ENCODE data around the gene SCAF4.
"Not testable (repeated sequence)": the region's sequence is repeated elsewhere in the genome, so short reads cannot be mapped to it uniquely, and the experiment has no call there.

The SCAF4 gene

DNA sequence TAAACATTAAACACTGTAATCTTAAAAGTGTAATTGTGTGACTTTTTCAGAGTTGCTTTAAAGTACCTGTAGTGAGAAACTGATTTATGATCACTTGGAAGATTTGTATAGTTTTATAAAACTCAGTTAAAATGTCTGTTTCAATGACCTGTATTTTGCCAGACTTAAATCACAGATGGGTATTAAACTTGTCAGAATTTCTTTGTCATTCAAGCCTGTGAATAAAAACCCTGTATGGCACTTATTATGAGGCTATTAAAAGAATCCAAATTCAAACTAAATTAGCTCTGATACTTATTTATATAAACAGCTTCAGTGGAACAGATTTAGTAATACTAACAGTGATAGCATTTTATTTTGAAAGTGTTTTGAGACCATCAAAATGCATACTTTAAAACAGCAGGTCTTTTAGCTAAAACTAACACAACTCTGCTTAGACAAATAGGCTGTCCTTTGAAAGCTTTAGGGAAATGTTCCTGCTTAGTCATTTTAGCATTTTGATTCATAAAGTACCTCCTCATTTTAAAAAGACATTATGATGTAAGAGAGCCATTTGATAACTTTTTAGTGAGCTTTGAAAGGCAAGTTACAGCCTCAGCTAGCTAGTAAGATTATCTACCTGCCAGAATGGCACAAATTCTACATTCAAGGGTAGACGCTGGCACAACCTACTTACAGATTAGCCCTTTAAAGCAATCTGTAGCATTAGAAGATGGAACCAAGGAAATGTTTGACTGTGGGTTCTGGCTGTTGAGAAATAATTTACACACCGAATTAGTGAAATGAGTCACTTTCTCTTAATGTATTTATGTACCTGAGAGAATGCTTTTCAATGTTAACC is 63.0 kb downstream of the SCAF4 start:
- DNase-seq, result no peak

DNA sequence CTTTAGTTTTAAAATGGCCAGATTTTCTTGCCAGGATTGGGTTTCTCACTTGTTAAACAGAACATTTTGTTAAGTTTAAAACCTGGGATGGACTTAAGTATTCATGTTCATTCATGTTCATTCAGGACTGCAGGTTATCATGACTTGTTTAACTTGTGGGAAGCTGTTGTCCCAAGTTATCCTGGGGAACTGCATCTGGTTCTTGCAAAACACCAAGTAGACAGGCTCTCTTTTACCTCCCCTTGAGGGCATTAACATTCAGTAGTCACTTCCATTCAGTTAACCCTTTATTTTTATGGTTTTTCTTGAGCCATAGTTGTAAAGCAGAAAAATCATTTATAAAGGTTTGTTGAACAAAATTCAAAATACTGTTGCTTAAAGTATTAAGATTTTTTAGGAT is 64.3 kb downstream of the SCAF4 start:
- DNase-seq, result no peak

DNA sequence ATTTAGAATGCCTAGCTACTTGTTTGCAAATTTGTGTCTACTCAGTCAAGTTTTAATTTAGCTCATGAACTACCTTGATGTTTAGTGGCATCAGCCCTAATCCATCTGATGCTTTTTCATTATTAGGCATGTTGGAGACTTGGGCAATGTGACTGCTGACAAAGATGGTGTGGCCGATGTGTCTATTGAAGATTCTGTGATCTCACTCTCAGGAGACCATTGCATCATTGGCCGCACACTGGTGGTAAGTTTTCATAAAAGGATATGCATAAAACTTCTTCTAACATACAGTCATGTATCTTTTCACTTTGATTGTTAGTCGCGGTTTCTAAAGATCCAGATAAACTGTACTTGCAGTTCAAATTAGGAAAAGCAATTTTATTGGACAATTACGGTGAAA is 64.8 kb downstream of the SCAF4 start:
- DNase-seq, result no peak

DNA sequence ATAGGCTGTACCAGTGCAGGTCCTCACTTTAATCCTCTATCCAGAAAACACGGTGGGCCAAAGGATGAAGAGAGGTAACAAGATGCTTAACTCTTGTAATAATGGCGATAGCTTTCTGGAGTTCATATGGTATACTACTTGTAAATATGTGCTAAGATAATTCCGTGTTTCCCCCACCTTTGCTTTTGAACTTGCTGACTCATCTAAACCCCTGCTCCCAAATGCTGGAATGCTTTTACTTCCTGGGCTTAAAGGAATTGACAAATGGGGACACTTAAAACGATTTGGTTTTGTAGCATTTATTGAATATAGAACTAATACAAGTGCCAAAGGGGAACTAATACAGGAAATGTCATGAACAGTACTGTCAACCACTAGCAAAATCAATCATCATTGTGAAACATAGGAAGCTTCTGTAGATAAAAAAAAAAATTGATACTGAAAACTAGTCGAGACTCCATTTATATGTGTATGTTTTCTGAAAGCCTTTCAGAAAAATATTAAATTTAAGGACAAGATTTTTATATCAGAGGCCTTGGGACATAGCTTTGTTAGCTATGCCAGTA is 65.4 kb downstream of the SCAF4 start:
- DNase-seq, result no peak

DNA sequence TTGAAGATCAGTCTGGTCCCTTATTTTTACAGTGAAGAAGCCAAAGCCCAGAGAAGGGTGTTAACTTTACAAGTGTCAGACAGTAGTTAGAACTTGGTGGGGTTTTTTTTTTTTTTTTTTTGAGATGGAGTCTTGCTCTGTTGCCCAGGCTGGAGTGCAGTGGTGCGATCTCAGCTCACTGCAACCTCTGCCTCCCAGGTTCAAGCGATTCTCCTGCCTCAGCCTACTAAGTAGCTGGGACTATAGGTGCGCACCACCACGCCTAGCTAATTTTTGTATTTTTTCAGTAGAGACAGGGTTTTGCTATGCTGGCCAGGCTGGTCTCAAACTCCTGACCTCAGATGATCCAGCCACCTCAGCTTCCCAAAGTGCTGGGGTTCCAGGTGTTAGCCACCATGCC is 66.0 kb downstream of the SCAF4 start:
- not testable (repeated sequence) for DNase-seq

DNA sequence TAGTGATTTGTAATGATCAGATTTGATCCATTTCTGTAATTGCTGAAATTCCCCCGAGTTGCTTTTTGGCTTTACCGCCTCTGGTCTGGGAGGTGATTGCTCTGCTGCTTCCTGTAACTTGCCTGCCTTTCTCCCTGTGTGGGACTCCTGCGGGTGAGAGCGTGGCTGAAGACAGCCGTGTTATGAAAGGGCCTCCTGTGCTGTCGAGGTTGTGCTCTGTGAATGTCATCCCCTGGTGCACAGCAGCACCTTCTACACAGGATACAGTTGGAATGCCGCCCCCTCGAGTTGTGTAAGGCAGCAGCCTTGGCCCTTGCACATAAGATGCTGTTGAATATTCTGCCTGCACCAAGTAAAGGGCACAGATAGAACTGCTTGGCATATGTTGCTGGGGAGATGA is 66.5 kb downstream of the SCAF4 start:
- no peak for DNase-seq

DNA sequence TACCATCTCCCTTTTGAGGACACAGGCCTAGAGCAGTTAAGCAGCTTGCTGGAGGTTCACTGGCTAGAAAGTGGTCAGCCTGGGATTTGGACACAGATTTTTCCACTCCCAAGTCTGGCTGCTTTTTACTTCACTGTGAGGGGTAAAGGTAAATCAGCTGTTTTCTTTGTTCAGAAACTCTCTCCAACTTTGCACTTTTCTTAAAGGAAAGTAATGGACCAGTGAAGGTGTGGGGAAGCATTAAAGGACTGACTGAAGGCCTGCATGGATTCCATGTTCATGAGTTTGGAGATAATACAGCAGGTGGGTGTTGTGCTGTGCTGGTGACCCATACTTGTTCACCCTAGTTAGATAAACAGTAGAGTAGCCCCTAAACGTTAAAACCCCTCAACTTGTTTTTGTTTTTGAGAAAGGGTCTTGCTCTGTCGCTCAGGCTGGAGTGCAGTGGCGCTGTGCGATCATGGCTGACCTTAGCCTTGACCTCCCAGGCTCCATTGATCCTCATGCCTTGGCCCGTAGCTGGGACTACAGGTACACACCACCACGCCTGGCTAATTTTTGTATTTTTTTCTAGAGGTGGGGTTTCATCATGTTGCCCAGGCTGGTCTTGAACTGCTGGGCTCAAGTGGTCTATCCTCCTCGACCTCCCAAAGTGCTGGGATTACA is 68.2 kb downstream of the SCAF4 start:
- DNase-seq, result no peak

DNA sequence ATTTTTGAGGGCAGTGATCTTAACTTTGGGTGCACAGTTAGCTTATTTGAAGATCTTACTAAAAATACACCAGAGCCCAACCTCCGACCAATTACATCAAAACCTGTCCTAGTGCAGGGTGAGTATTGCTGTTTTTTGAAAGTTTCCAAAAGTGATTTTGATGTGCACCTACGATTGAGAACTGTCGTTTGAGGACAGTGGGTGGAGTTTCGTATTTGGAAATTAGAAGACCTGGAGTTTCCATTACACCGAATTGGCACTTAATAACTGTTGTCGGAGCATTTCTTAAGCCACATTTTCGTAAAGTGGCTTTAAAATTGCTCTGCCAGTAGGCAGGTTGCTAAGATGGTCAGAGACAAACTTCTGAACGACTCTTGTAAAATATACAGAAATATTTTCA is 71.3 kb downstream of the SCAF4 start:
- no peak for DNase-seq

DNA sequence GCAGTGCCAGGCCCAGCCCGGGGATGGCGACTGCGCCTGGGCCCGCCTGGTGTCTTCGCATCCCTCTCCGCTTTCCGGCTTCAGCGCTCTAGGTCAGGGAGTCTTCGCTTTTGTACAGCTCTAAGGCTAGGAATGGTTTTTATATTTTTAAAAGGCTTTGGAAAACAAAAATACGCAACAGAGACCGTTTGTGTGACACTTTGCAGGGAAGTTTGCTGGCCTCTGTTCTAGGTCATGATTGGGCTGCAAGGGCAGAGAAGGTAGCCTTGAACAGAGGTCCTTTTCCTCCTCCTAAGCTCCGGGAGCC is 71.7 kb downstream of the SCAF4 start:
- peak; percentile 62 for DNase-seq

DNA sequence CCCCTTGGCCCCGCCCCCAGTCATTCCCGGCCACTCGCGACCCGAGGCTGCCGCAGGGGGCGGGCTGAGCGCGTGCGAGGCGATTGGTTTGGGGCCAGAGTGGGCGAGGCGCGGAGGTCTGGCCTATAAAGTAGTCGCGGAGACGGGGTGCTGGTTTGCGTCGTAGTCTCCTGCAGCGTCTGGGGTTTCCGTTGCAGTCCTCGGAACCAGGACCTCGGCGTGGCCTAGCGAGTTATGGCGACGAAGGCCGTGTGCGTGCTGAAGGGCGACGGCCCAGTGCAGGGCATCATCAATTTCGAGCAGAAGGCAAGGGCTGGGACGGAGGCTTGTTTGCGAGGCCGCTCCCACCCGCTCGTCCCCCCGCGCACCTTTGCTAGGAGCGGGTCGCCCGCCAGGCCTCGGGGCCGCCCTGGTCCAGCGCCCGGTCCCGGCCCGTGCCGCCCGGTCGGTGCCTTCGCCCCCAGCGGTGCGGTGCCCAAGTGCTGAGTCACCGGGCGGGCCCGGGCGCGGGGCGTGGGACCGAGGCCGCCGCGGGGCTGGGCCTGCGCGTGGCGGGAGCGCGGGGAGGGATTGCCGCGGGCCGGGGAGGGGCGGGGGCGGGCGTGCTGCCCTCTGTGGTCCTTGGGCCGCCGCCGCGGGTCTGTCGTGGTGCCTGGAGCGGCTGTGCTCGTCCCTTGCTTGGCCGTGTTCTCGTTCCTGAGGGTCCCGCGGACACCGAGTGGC is 72.2 kb downstream of the SCAF4 start, which contains the start of gene SOD1:
SOD1 (plus strand) TSS at position 158 of the 723 bp plus-strand sequence; CDS start at position 235, 77 bp downstream.
- DNase-seq, result peak; percentile 98

DNA sequence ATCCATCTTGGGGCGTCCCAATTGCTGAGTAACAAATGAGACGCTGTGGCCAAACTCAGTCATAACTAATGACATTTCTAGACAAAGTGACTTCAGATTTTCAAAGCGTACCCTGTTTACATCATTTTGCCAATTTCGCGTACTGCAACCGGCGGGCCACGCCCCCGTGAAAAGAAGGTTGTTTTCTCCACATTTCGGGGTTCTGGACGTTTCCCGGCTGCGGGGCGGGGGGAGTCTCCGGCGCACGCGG is 72.7 kb downstream of the SCAF4 start:
- no peak for DNase-seq

DNA sequence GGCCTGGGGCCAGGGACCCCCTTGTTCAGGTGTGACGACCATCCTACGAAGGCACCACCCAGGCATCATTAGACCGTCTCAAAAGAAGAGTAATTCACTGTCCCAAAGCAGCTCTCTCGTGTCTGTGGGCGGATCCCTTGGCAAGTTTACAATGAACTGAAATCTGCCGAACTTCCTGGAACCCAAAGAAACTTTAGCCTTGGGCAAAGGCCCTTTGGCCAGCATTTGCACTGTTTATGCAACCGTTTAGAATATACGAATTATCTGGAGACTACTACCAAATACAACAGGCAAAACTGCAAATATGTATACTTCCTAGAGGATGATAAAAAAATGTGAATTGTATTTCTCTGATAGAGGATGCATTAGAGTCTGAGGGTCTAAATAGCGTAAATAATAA is 73.9 kb downstream of the SCAF4 start:
- DNase-seq, result no peak

DNA sequence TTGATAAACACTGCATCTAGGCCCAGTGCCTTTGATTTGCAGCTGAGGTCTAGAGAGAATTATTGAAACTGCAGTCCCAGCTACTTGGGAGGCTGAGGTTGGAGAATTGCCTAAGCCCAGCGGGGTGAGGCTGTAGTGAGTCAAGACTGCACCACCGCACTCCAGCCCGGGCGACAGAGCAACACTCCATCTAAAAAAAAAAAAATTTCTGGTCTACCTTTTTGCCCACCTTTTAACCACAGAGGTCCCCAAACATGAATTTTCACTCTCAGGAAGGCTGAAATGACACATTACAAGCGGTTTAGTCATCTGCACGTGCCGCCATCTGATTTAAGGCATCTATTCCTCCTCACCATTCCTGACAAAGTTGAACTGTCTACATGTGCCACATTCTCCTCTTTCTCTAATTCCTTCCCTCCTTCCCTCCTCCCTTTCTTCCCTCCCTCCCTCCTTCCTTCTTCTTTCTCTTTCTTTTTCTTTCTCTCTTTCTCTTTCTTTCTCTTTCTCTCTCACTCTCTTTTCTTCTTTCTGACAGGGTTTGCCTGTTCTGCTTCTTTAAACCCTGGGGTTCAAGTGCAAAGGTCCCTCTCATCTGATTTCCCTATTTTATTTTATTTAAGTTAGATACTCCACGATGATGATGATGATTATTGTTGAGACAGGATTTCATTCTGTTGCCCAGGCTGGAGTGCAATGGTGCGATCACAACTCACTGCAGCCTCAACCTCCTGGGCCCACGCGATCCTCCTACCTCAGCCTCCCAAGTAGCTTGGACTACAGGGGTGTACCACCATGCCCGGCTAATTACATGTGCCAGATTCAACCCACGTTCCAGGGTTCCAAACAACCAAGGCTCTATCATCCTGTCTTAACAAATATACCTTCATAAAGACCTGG is 75.5 kb downstream of the SCAF4 start:
- no peak for DNase-seq

DNA sequence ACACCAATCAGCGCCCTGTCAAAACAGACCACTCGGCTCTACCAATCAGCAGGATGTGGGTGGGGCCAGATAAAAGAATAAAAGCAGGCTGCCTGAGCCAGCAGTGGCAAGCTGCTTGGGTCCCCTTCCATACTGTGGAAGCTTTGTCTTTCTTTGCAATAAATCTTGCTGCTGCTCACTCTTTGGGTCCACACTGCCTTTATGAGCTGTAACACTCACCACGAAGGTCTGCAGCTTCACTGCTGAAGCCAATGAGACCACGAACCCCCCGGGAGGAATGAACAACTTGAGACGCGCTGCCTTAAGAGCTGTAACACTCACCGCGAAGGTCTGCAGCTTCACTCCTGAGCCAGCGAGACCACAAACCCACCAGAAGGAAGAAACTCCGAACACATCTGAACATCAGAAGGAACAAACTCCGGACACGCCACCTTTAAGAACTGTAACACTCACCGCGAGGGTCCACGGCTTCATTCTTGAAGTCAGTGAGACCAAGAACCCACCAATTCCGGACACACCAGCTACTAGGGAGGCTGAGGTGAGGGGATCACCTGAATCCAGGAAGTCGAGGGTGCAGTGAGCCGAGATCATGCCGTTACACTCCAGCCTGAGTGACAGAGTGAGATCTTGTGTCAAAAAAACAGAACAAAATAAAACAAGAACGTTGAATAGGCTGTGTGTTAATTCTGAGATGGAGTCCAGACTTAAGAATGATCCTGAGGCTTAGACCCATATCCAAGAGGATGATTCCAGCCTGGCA is 76.9 kb downstream of the SCAF4 start:
- DNase-seq, result not testable (repeated sequence)

DNA sequence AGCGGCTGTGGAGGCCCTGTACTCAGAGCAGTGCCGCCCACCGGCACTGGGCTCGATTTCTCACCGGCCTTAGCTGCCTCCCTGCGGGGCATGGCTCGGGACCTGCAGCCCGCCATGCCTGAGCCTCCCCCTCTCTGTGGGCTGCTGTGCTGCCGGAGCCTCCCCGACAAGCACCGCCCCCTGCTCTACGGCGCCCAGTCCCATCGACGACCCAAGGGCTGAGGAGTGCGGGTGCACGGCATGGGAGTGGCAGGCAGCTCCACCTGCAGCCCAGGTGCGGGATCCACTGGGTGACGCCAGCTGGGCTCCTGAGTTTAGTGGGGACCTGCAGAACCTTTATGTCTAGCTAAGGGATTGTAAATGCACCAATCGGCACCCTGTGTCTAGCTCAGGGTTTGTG is 77.6 kb downstream of the SCAF4 start:
- no peak for DNase-seq

DNA sequence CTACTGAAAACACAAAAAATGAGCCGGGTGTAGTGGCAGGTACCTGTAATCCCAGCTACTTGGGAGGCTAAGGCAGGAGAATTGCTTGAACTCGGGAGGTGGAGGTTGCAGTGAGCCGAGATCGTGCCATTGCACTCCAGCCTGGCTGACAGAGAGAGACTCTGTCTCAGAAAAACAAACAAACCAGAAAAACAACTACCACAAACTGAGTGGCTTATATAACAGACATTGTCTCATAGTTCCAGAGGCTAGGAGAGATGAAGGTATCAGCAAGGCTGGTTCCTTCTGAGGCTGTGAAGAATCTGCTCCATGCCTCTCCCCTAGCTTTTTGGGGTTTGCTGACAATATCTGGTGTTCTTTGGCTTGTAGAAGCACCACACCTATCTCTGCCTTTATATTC is 80.4 kb downstream of the SCAF4 start:
- DNase-seq, result not testable (repeated sequence)

DNA sequence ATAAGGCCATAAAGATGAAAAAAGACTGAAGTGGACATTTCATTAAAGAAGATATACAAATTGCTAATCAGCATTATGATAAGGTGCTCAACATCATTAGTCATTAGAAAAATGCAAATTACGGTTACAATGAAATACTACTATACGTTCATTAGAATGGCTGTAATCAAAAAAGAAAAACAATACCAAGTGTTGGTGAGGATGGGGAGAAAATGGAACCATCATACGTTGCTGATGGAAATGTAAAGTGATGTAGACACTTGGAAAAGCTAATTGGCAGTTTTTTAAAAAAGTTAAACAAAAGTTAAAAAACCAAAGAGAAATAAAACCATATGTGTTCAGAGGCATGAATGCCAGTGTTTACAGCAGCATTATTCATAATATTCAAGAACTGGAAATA is 81.0 kb downstream of the SCAF4 start:
- DNase-seq, result no peak

DNA sequence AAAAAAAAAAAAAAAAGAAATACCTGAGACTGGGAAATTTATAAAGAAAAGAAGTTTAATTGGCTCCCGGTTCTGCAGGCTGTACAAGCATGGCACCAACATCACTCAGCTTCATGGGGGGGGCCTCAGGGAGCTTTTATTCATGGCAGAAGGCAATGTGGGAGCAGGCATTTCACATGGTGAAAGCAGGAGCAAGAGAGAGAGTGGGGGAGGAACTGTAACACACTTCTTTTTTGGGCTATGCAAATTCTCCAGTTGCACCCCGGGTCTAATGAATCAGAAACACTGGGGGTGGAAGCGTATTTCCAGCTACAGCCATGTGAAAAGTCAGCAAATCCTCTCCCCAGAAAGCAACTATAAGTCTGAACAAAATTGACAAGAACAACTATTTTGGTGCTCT is 84.3 kb downstream of the SCAF4 start:
- no peak for DNase-seq

DNA sequence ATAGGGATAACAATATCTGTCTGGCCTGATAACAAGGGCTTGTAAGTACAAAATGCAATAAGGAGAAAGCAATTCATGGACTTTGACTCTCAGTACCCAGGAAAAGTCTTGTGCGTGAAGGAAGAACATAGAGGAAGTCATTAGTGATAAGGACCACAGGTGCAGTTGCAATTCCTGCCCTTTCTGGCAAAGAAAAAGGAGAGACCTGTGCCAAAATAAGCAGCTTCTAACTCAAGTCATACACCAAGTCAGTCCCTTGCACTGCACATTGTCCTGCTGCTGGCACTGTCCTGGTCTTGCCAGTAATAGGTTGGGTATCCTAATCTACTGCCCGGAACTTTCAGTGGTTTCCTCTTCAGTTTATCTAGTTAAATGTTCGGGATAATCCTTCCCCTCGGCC is 87.3 kb downstream of the SCAF4 start:
- no peak for DNase-seq

DNA sequence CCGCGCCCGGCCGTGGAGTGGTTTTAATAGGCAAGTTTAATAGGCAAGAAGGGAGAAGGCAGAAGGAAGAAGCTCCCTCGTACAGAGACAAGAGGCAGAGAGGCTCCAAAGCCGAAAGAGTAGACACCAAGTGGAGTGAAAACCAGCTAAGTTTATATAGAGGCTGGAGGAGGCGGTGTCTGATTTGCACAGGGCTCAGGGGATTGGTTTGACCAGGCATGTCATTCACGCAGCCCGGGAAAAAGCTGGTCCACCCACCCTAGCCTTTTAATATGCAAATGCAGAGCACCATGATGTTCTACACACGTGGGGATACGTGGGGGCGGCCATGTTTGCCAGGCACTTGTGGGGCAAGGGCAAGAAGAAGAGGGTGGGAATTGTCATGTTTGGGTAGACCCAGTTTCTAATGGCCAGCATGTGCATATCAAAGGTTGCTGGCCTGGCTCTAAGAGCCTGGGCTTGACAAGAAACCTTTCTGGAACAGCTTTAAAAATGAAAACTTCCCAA is 90.4 kb downstream of the SCAF4 start:
- no peak for DNase-seq

DNA sequence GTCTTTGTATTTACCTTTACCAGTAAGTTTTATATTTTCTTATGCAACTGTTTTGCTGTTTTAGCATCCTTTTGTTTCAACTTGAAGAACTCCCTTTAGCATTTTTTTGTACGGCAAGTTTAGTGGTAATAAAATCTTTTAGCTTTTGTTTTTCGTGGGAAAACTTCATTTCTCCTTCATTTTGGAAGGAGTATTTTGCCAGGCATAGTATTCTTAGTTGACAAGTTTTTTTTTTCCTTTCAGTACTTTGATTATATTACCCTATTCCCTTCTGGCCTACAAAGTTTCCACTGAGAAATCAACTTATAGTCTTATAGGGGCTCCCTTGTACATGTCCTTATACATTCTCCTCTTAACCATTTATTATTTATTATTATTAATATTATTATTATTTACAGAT is 95.0 kb downstream of the SCAF4 start:
- DNase-seq, result no peak

DNA sequence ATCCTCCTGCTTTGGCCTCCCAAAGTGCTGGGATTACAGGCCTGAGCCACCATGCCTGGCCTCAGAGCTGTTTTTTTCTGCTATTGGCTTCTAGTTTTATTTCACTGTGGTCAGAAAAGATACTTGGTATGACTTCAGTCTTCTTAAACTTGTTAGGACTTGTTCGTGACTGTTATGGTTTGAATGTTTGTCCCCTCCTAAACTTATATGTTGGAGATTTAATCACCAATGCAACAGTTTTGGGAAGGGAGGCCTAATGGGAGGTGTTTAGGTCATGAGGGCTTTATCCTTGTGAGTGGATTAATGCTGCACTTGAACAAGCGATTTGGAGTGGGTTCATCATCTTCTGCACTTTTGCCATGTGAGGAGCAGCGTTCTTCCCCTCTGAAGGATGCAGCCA is 96.9 kb downstream of the SCAF4 start:
- no peak for DNase-seq

Measured in midbrain (tissue), 1 donor.